ENCODE data around the gene PJA1. TPM values are rescaled to one million over a fixed set of nuclear protein-coding genes. Genes with fewer than 3 reads are reported as not detected.

Gene PJA1
- total RNA-seq, 6 experiments from 2014 or later, result 13.3 to 18.9 (median 17.0) TPM

- H3K27me3 Mint-ChIP-seq (ENCODE audit: insufficient read depth), result peaks cover 15% of the 10 kb centered on the region
- peaks cover under 1% of the 10 kb centered on the region; the same call in 1 of the 2 replicates for H3K4me1 Mint-ChIP-seq (ENCODE audit: low read depth)
- no peak for TF ChIP-seq CTCF (IDR thresholded peaks at IDR 0.05)
- H3K36me3 Mint-ChIP-seq (ENCODE audit: low read depth), result no peaks in the 10 kb centered on the region
- H3K27ac Mint-ChIP-seq, result no peak overlapping the region
- no peak overlapping the region for H3K4me3 Mint-ChIP-seq
- DNase-seq, result no peak
- H3K9me3 Mint-ChIP-seq, result no peaks in the 10 kb centered on the region
Measured at GRCh38 chrX:69142788-69143469, 22.3 kb downstream of the PJA1 start.

GRCh38 chrX:69140837-69141236 lies 24.4 kb downstream of the PJA1 start:
- Mint-ChIP-seq H3K36me3 (ENCODE audit: low read depth) (no peaks in the 10 kb centered on the region), H3K4me3 (no peak overlapping the region), H3K9me3 (no peaks in the 10 kb centered on the region), H3K4me1 (ENCODE audit: low read depth) (peaks cover 8% of the 10 kb centered on the region; the same call in 1 of the 2 replicates), H3K27me3 (ENCODE audit: insufficient read depth) (peaks cover 12% of the 10 kb centered on the region), H3K27ac (no peak overlapping the region)
- no peak for TF ChIP-seq CTCF (IDR thresholded peaks at IDR 0.05)
- DNase-seq, result no peak

- H3K27ac Mint-ChIP-seq, result no peak overlapping the region
- DNase-seq, result no peak
- no peaks in the 10 kb centered on the region for H3K36me3 Mint-ChIP-seq (ENCODE audit: low read depth)
- H3K4me3 Mint-ChIP-seq, result no peak overlapping the region
- H3K4me1 Mint-ChIP-seq (ENCODE audit: low read depth), result peaks cover 8% of the 10 kb centered on the region; the same call in 1 of the 2 replicates
- H3K9me3 Mint-ChIP-seq, result no peaks in the 10 kb centered on the region
- no peak for TF ChIP-seq CTCF (IDR thresholded peaks at IDR 0.05)
- peaks cover 10% of the 10 kb centered on the region for H3K27me3 Mint-ChIP-seq (ENCODE audit: insufficient read depth)
Measured at GRCh38 chrX:69139516-69139915, 25.7 kb downstream of the PJA1 start.

- H3K9me3 Mint-ChIP-seq, result no peaks in the 10 kb centered on the region
- H3K27me3 Mint-ChIP-seq (ENCODE audit: insufficient read depth), result peaks cover 8% of the 10 kb centered on the region
- H3K4me1 Mint-ChIP-seq (ENCODE audit: low read depth), result peaks cover 13% of the 10 kb centered on the region; the same call in 1 of the 2 replicates
- no peak for DNase-seq
- no peak overlapping the region for H3K4me3 Mint-ChIP-seq
- no peak overlapping the region for H3K27ac Mint-ChIP-seq
- no peak for TF ChIP-seq CTCF (IDR thresholded peaks at IDR 0.05)
- no peaks in the 10 kb centered on the region for H3K36me3 Mint-ChIP-seq (ENCODE audit: low read depth)
Measured at GRCh38 chrX:69138512-69138911, 26.7 kb downstream of the PJA1 start.

- TF ChIP-seq CTCF (IDR thresholded peaks at IDR 0.05), result no peak
- Mint-ChIP-seq H3K4me1 (ENCODE audit: low read depth) (peaks cover 15% of the 10 kb centered on the region; the same call in 1 of the 2 replicates), H3K27me3 (ENCODE audit: insufficient read depth) (peaks cover 7% of the 10 kb centered on the region)
Measured at GRCh38 chrX:69138118-69138390, 27.2 kb downstream of the PJA1 start.

More at GRCh38 chrX:69138118-69138390, 27.2 kb downstream of the PJA1 start:
- no peaks in the 10 kb centered on the region for H3K36me3 Mint-ChIP-seq (ENCODE audit: low read depth)
- DNase-seq, result no peak
- no peak overlapping the region for H3K4me3 Mint-ChIP-seq
- no peaks in the 10 kb centered on the region for H3K9me3 Mint-ChIP-seq
- H3K27ac Mint-ChIP-seq, result no peak overlapping the region

Data from HFFc6 (cell line).